ENCODE results near the gene NCBP3.
"Not testable (repeated sequence)": the region's sequence is repeated elsewhere in the genome, so short reads cannot be mapped to it uniquely, and the experiment has no call there.

NCBP3 gene

GRCh38 chr17:3794152-3794551 is 51.9 kb downstream of the NCBP3 start:
- DNase-seq (ENCODE audit: low read depth, low spot score) = not testable (repeated sequence)

DNA sequence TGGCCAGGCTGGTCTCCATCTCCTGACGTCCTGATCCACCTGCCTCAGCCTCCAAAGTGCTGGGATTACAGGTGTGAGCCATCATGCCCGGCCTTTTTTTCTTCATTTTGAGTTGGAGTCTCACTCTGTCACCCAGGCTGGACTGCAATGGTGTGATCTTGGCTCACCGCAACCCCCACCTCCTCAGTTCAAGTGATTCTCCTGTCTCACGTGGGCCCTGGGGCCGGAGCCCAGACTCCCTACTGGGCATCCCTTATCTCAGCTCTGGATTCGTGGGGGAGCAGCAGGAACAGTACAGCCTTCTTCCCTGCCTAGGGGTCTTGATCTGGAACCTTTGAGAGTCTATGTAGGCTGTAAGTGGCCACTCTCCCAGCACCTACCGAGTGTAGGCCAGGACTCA is 52.8 kb downstream of the NCBP3 start:
- not testable (repeated sequence) for DNase-seq (ENCODE audit: low read depth, low spot score)

GRCh38 chr17:3792481-3792880 is 53.6 kb downstream of the NCBP3 start:
- peak; percentile 49 for DNase-seq (ENCODE audit: low read depth, low spot score)

DNA sequence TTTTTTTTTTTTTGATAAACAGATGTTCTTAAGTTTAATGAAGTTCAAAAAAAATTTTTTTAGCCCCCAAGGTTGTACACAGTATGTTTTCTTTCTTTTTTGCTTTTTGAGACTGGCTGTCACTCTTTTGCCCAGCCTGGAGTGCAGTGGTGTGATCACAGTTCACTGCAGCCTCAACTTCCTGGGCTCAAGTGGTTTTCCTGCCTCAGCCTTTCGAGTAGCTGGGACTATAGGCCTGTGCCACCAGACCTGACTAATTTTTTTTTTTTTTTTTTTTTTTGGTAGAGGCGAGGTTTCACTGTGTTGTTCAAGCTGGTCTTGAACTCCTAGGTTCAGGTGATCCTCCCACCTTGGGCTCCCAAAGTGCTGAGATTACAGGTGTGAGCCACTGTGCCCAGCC is 57.8 kb downstream of the NCBP3 start:
- DNase-seq (ENCODE audit: low read depth, low spot score) = no peak

DNA sequence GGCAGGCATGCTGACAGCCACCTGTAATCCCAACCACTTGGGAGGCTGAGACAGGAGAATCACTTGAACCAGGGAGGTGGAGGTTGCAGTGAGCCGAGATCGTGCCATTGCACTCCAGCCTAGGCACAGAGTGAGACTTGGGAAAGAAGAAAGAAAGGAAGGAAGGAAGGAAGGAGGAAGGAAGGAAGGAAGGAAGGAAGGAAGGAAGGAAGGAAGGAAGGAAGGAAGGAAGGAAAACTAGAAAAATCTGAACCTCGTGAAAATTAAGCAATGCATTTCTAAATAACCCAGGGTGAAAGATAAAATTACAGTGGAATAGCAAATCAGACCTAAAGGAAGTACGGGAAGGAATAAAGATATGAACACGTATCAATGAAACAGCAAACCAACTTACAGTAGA is 60.7 kb downstream of the NCBP3 start:
- DNase-seq (ENCODE audit: low read depth, low spot score) = not testable (repeated sequence)

GRCh38 chr17:3782751-3783150 is 63.3 kb downstream of the NCBP3 start:
- DNase-seq (ENCODE audit: low read depth, low spot score) = no peak

DNA sequence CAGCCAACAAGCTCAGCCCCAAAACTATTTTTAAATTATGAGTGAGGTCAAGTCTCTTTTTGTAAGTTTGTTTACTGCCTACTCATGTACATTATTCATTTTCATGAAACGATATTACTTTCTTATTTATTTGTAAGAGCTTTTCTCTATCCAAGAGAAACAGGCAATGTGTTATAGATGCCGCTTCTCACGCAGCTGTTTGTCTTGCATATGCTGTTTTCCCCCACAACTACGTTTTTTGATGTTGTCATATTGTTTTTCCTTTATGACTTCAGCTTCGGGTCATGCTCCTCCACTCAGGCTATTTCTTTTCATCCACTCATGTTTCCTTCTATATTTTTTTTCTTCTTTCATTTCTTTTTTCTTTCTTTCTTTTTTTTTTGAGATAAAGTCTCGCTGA is 65.1 kb downstream of the NCBP3 start:
- no peak for DNase-seq (ENCODE audit: low read depth, low spot score)

DNA sequence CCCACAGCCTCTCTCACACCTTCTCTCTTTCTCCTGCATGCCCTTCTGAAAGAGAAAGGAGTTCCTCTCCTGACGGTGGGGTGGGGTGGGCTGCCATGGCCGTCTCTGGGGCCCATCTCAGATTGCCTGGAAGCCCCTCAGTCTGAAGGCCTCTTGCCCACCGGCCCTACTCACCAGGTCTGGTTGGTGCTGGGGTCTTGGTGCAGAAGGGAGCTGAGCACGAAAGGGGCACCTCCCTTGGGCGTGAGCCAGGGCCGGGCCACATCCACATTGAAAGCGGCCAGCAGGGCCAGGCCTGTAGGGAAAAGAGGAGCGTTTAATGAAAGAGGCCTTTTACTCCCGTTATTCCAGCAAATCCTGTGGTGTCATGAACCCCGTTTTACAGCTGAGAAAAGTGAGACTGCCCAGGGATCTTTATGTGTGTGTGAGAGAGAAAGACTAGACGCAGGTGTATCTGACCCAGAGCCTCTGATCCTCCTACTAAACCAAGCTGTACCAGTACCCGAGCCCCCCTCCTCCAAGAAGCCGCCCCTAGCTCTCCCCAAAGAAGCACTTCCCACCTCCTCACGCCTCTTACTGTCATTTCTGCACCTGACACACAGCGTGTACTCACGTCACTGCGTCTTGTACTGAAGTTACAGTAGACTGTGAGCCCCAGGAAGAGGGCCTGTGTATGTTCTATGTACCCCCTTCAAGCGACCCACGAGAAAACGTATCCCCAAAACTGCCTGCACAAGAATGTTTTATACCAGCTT is 68.5 kb downstream of the NCBP3 start:
- no peak for DNase-seq (ENCODE audit: low read depth, low spot score)

- DNase-seq (ENCODE audit: low read depth, low spot score) = no peak
These were observed 72.1 kb downstream of the NCBP3 start for GRCh38 chr17:3773966-3774365.

DNA sequence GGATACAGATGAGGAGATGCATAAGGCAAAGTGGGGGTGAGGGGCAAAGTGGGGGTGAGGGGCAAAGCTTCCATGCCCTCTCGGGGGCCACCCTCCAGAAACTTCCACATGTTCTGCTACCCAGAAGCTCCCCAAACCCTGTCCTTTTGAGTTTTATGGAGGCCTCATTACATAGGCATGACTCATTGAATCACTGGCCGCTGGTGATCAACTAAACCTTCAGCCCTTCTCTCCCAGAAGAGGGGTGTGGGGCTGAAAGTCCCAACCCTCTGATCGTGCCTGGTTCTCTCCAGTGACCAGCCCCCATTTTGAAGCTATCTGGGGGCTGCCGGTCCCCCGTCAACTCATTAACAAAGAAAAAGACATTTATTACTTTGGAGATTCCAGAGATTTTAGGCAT is 72.5 kb downstream of the NCBP3 start:
- DNase-seq (ENCODE audit: low read depth, low spot score) = peak; percentile 67

DNA sequence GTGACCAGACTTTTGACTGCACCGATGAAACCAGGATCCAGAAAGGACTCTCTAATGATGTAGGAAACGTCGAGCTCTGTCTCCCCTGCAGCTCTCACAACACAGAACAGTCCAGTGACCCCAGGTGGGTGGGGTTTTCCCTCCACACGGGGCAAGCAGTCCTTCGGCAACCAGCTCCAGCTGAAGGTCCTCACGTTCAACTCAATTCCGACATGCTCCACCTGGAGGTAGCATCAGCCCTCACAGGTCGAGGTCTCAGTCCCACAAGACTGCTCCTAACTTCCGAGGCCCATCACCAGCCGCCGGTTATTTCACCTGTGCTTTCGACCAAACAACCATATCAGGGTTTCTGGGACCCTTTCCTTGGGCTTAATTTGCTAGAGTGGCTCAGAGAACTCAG is 73.3 kb downstream of the NCBP3 start:
- no peak for DNase-seq (ENCODE audit: low read depth, low spot score)

DNA sequence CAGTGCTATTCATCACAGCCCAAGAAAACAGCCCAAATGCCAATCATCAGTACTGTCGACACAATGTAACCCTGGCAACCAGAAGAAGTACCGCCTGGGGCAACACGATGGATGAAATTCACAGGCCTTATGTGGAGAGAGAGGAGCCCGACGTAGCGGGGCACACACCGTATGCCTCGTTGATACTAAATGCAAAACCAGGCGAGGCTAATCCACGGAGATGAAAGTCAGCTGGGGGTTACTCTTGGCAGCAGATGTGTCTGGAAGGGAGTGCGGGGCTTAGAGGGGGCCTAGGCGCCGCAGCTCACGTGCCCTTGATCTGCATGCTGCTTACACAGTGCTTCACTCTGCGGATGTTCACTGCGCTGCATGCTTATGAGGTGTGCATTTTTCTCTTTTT is 74.9 kb downstream of the NCBP3 start:
- DNase-seq (ENCODE audit: low read depth, low spot score) = peak; percentile 29

GRCh38 chr17:3770466-3770865 is 75.6 kb downstream of the NCBP3 start:
- no peak for DNase-seq (ENCODE audit: low read depth, low spot score)

GRCh38 chr17:3768769-3769168 is 77.3 kb downstream of the NCBP3 start:
- DNase-seq (ENCODE audit: low read depth, low spot score) = no peak

DNA sequence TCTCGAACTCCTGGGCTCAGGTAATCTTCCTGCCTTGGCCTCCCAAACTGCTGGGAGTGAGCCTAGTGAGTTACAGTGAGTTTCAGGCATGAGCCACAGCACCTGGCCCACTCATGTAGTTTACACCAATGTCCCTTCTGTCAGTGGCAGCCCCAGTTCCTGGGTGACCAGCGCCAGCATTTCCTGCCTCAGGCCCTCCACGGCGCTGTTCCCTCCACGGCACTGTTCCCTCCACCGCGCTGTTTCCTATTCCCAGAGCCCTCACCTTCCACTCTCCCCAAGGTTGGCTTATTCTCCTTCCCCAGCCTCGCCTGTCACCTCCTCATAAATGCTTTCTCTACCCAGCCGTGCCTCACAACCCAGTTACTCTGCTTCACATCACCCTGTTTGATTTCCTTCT is 77.7 kb downstream of the NCBP3 start:
- no peak for DNase-seq (ENCODE audit: low read depth, low spot score)

DNA sequence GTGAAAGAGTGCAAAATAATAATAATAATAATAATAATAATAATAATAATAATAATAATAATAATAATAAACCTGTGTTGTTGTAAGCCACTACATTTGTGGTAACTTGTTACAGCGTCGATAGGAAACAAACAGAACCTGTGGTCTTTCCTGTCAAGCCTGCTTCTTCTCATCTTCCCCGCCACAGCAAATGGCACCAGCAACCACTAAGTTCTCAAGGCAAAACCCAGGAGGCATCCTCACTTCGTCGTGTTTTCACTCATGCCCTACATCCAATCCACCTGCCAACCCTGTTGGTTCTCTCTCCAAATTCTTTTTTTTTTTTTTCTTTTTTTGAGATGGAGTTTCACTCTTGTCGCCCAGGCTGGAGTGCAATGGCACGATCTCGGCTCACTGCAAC is 79.3 kb downstream of the NCBP3 start:
- DNase-seq (ENCODE audit: low read depth, low spot score) = no peak

DNA sequence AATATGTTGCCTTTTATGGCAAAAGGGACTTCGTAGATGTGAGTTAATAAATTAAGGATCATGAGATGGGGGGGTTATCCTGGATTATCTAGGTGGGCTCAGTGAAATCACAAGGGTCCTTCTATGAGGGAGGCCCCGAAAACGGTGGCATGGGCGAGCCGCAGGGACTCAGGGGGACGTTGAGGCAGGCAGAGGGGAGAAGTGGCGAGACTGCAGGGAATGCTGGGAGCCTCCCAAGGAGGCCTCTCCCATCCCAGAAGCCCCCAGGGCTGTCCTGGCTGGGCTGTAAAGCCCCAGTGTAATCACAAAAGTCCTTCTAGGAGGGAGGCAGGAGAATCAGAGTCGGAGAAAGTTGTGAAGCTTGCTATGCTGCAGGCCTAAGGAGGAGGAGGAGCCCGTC is 80.1 kb downstream of the NCBP3 start:
- DNase-seq (ENCODE audit: low read depth, low spot score) = no peak

- DNase-seq (ENCODE audit: low read depth, low spot score) = no peak
These were observed 82.3 kb downstream of the NCBP3 start for GRCh38 chr17:3763777-3764170.

GRCh38 chr17:3762922-3763776 is 82.9 kb downstream of the NCBP3 start:
- no peak for DNase-seq (ENCODE audit: low read depth, low spot score)

- no peak for DNase-seq (ENCODE audit: low read depth, low spot score)
These were observed 84.1 kb downstream of the NCBP3 start for GRCh38 chr17:3761918-3762380.

DNA sequence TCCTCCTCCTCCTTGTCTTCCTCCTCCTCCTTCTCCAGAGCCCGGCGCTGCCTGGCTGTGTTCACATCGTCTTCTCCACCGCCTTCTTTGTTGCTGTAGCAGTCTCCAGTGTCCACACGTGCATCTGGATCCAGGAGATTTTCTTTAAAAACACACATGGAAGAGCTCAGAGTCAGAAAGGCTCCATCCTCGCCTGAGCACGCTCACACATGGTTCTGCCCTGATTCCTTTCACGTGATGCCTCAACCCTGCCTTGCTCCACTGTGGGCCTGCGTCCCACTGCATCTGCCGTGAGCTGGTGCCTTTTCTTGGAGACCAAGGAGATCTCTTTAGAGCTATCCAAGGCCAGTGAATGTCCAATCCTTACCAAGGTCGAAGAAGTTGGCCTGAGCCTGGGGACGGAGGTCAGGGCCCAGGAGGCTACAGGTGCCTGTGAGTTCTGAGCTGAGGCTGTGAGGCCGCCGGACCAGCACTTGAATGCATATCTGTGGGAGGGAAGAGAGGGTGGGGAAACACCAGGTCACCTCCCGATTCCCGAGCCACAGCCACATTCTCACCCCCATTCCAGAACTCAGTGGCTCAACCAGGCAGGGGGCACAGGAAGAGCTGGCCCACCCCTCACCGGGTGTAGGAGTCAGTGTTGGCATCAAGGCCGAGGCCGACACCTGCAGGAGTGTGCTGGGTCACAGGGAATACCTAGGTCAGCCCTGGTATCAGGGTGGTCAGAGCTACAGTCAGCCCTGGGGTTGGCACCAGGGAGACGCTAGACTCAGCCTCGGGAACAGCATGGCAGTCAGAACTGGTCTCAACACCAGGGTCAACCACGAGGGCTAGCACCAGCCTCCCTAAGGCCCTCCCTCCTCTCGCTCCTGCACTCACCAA is 84.8 kb downstream of the NCBP3 start:
- no peak for DNase-seq (ENCODE audit: low read depth, low spot score)
